ENCODE results near the gene MCAT.

MCAT gene

DNA sequence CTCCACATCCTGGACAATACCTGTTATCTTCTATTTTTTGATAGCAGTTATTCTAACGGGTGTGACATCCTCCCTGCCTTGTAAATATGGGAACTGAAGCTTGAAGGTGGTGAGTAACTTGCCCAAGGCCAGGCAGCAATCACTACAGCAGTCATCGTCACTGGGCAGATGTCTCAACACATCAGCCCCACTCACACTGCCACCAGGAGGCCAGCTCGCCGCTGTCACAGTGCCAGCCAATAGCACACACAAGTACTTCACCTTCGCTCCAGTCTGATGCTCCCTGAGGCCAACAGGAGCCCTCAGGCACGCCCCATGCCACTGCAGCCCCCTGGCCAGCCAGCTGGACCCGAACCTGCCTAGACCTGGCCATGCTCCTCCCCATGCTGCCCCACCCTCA, 49.1 kb downstream of the MCAT start:
- ChIA-PET POLR2A (no interaction called here), CTCF (no interaction called here)
- no peak for TF ChIP-seq CTCF (IDR thresholded peaks at IDR 0.05; ENCODE audit: insufficient read depth, low read length, missing control alignments)
- H3K4me3 ChIP-seq (ENCODE audit: low read depth, low read length), result no peak overlapping the region
- DNase-seq (ENCODE audit: low read depth, low spot score), result no peak

- DNase-seq (ENCODE audit: low read depth, low spot score), result no peak
- TF ChIP-seq CTCF (IDR thresholded peaks at IDR 0.05; ENCODE audit: insufficient read depth, low read length, missing control alignments), result no peak
- ChIA-PET CTCF (interaction anchor here (1.0 to 3.2 kb wide), 6 partner anchors 10 to 470 kb away, joined by 3 to 15 read pairs (median 4); no protein-coding TSS in a partner anchor), POLR2A (no interaction called here)
- no peak overlapping the region for H3K4me3 ChIP-seq (ENCODE audit: low read depth, low read length)
Measured at GRCh38 chr22:43092085-43092484, 51.1 kb downstream of the MCAT start.

GRCh38 chr22:43090130-43090789, 52.9 kb downstream of the MCAT start:
- H3K4me3 ChIP-seq (ENCODE audit: low read depth, low read length), result no peak overlapping the region
- peak; percentile 50 for DNase-seq (ENCODE audit: low read depth, low spot score)
- TF ChIP-seq CTCF (IDR thresholded peaks at IDR 0.05; ENCODE audit: insufficient read depth, low read length, missing control alignments), result peak; percentile 64
- POLR2A ChIA-PET, result interaction anchor here (0.7 kb wide), 2 partner anchors 100 to 211 kb away, joined by 3 to 5 read pairs; no protein-coding TSS in a partner anchor
- CTCF ChIA-PET, result interaction anchor here (0.7 to 3.2 kb wide), 38 partner anchors 8 to 529 kb away, joined by 3 to 15 read pairs (median 4); partner anchors contain the start of genes ARFGAP3 and BIK

DNA sequence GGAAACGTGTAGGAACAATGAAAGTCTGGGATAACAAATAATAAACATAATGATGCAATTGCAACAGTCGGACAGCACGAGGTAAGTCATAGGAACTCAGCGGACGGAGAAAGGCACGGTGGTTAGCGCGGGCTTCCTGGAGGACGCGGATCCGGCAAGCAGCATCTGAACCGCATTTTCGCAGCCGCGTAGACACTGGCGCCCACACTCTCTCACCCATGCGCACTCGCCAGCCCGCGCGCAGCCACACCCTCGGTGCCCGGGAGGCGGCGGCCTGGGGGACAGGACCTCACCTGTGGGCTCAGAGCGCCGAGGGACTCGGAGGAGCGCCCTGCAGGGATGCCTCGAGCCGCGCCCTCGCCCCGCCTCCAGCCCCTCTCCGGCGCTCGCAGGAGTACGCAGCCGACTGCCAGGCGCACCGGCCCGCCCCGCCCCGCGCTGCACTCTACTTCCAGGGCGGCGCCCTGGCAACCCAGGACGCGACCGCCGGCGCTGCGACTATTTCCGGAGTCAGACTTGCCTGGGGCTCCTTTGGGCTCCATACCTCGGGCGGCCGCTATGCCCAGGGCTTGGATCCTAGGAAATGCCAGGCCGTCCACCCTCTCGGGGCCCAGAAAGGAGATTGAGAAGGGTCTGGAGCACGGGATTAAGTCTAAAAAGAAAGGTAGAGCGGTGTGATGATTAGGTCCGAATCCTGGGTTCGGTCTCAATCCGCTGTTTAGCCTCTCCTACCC, 54.0 kb downstream of the MCAT start, which contains the start of gene TTLL1:
Gene TTLL1, minus strand, starts transcription at position 408 of the 734 bp plus-strand sequence. CDS start 13,805 bp downstream, outside the sequence.
- H3K4me3 ChIP-seq (ENCODE audit: low read depth, low read length), result peak within 1 kb of the TSS; percentile 89
- DNase-seq (ENCODE audit: low read depth, low spot score), result no peak
- POLR2A ChIA-PET, result no interaction called here
- CTCF ChIA-PET, result no interaction called here
- TF ChIP-seq CTCF (IDR thresholded peaks at IDR 0.05; ENCODE audit: insufficient read depth, low read length, missing control alignments), result no peak

DNA sequence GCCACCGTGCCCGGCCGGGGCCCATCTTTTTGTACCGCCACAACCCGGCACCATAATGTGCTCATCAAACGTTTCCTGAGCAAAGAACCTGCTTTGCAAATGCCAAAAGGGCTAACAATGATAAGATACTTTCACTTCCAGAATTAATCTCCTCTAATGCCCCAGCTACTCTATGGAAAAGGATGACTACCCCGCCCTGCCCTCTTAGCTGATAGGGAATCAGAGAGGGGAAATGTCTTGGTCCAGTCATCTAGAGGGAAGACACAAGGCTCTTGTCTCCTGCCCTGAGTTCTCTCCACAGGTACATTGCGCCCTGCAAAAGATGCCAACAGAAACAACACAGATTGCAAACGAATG, 54.6 kb downstream of the MCAT start:
- peak overlapping the region; percentile 89 for H3K4me3 ChIP-seq (ENCODE audit: low read depth, low read length)
- CTCF ChIA-PET, result no interaction called here
- no peak for TF ChIP-seq CTCF (IDR thresholded peaks at IDR 0.05; ENCODE audit: insufficient read depth, low read length, missing control alignments)
- POLR2A ChIA-PET, result no interaction called here
- no peak for DNase-seq (ENCODE audit: low read depth, low spot score)

Data from AG04449 (cell line).